HEK293 (cell line): Measurements from ENCODE around the gene CCDC8.
"Not testable (repeated sequence)": the region's sequence is repeated elsewhere in the genome, so short reads cannot be mapped to it uniquely, and the experiment has no call there.

Experiments used
- CTCF ChIA-PET: fragments of 350-600 bp; formaldehyde crosslinking; extraction: SDS; loops from one replicate; lab custom pipeline; 2021; ENCODE audit warnings: antibody characterized with exemption; lab: Yijun Ruan, JAX
- POLR2A ChIA-PET: fragments of 300-600 bp; formaldehyde crosslinking; extraction: SDS; loops from one replicate; lab custom pipeline; 2020; ENCODE audit warnings: antibody characterized with exemption, inconsistent platforms; lab: Yijun Ruan, JAX
- H3K27ac ChIP-seq: fragments of 200-500 bp; sonication (Bioruptor generic); 2 replicates; pipeline ENCODE4 v1.5.1; 2014; ENCODE audit warnings: low read depth, low read length, control low read depth, inconsistent platforms; ENCODE audit errors: extremely low read depth
- H3K36me3 ChIP-seq, 2 experiments: fragments of 200-500 bp in 1 of 2; sonication (Bioruptor generic) in 1 of 2; 1 replicate in 1 of 2; 2 replicates in 1 of 2; pipeline ENCODE4 v1.5.1; 2014 to 2017; ENCODE audit warnings: inconsistent platforms in 2 of 2, low read length in 2 of 2; ENCODE audit not compliant: control insufficient read depth in 2 of 2, insufficient read depth in 1 of 2
- H3K4me1 ChIP-seq: fragments of 200-500 bp; sonication (Bioruptor generic); 2 replicates; pipeline ENCODE4 v1.5.1; 2014; ENCODE audit warnings: mild to moderate bottlenecking, low read length, inconsistent platforms; ENCODE audit not compliant: control insufficient read depth, insufficient read depth
- H3K4me3 ChIP-seq: 2 replicates; pipeline ENCODE4 v1.5.1; 2011; ENCODE audit warnings: low read depth, mild to moderate bottlenecking, control low read depth, low read length, moderate library complexity
- H3K9me3 ChIP-seq: fragments of 200-500 bp; sonication (Bioruptor generic); 2 replicates; pipeline ENCODE4 v1.5.1; 2014; ENCODE audit warnings: low read depth, low read length, inconsistent platforms; ENCODE audit not compliant: control insufficient read depth, insufficient read depth
- GLIS1 ChIP-seq: fragments of 450-650 bp; formaldehyde crosslinking; IDR thresholded peaks from 2 replicates; pipeline ENCODE4 v1.5.1; 2016; ENCODE audit warnings: missing biosample characterization, missing genetic modification characterization
- KLF16 ChIP-seq: fragments of 450-650 bp; formaldehyde crosslinking; IDR thresholded peaks from 2 replicates; pipeline ENCODE4 v1.5.1; 2017; ENCODE audit warnings: missing biosample characterization, missing genetic modification characterization
- KLF7 ChIP-seq: fragments of 450-650 bp; formaldehyde crosslinking; IDR thresholded peaks from 2 replicates; pipeline ENCODE4 v1.5.1; 2016; ENCODE audit warnings: missing biosample characterization, missing genetic modification characterization, borderline replicate concordance
- KLF8 ChIP-seq: fragments of 450-650 bp; formaldehyde crosslinking; IDR thresholded peaks from 2 replicates; pipeline ENCODE4 v1.5.1; 2016; ENCODE audit warnings: missing biosample characterization, missing genetic modification characterization
- PRDM1 ChIP-seq: fragments of 450-650 bp; formaldehyde crosslinking; IDR thresholded peaks from 2 replicates; pipeline ENCODE4; 2016; ENCODE audit warnings: missing biosample characterization, missing genetic modification characterization
- REST ChIP-seq: fragments of 450-650 bp; formaldehyde crosslinking; IDR thresholded peaks from 2 replicates; pipeline ENCODE4 v1.5.1; 2016; ENCODE audit warnings: missing biosample characterization, missing genetic modification characterization
- ZBTB21 ChIP-seq: fragments of 450-650 bp; formaldehyde crosslinking; IDR thresholded peaks from 2 replicates; pipeline ENCODE4 v1.5.1; 2017; ENCODE audit warnings: missing biosample characterization, missing genetic modification characterization
- ZBTB26 ChIP-seq: fragments of 450-650 bp; formaldehyde crosslinking; optimal IDR thresholded peaks from 2 replicates; pipeline ENCODE3; 2016; ENCODE audit warnings: missing biosample characterization, mild to moderate bottlenecking, missing genetic modification characterization
- ZBTB49 ChIP-seq: fragments of 450-650 bp; formaldehyde crosslinking; IDR thresholded peaks from 2 replicates; pipeline ENCODE4 v1.5.1; 2016; ENCODE audit warnings: missing biosample characterization, missing genetic modification characterization, low read depth
- ZIC2 ChIP-seq: fragments of 450-650 bp; formaldehyde crosslinking; IDR thresholded peaks from 2 replicates; pipeline ENCODE4 v1.5.1; 2016; ENCODE audit warnings: missing biosample characterization, missing genetic modification characterization
- ZNF133 ChIP-seq: fragments of 450-650 bp; formaldehyde crosslinking; IDR thresholded peaks from 2 replicates; pipeline ENCODE4 v1.5.1; 2016; ENCODE audit warnings: missing biosample characterization, missing genetic modification characterization
- ZNF23 ChIP-seq: fragments of 450-650 bp; formaldehyde crosslinking; IDR thresholded peaks from 2 replicates; pipeline ENCODE4 v1.5.1; 2016; ENCODE audit warnings: missing biosample characterization, missing genetic modification characterization, borderline replicate concordance
- ZNF335 ChIP-seq: fragments of 450-650 bp; formaldehyde crosslinking; conservative IDR thresholded peaks from 2 replicates; pipeline ENCODE4 v1.5.1; 2016; ENCODE audit warnings: missing biosample characterization, missing genetic modification characterization
- ZNF426 ChIP-seq: fragments of 450-650 bp; formaldehyde crosslinking; IDR thresholded peaks from 2 replicates; pipeline ENCODE4 v1.5.1; 2017; ENCODE audit warnings: missing biosample characterization, missing genetic modification characterization, mild to moderate bottlenecking, inconsistent platforms, moderate library complexity
- ZNF48 ChIP-seq: fragments of 450-650 bp; formaldehyde crosslinking; IDR thresholded peaks from 2 replicates; pipeline ENCODE4 v1.5.1; 2016; ENCODE audit warnings: missing biosample characterization, missing genetic modification characterization
- ZNF548 ChIP-seq: fragments of 450-650 bp; formaldehyde crosslinking; IDR thresholded peaks from 2 replicates; pipeline ENCODE4 v1.5.1; 2016; ENCODE audit warnings: missing biosample characterization, missing genetic modification characterization
- ZNF580 ChIP-seq: fragments of 450-650 bp; formaldehyde crosslinking; IDR thresholded peaks from 2 replicates; pipeline ENCODE4 v1.5.1; 2016; ENCODE audit warnings: missing biosample characterization, missing genetic modification characterization
- ZNF623 ChIP-seq: fragments of 450-650 bp; formaldehyde crosslinking; IDR thresholded peaks from 2 replicates; pipeline ENCODE4 v1.5.1; 2016; ENCODE audit warnings: missing biosample characterization, missing genetic modification characterization
- ZNF624 ChIP-seq: fragments of 450-650 bp; formaldehyde crosslinking; IDR thresholded peaks from 2 replicates; pipeline ENCODE4 v1.5.1; 2017; ENCODE audit warnings: missing biosample characterization, missing genetic modification characterization
- ZNF677 ChIP-seq: fragments of 450-650 bp; IDR thresholded peaks from 2 replicates; pipeline ENCODE4 v1.5.0; 2018; ENCODE audit warnings: missing biosample characterization, mild to moderate bottlenecking, missing genetic modification characterization, moderate library complexity
- ZNF777 ChIP-seq: fragments of 450-650 bp; formaldehyde crosslinking; IDR thresholded peaks from 2 replicates; pipeline ENCODE4 v1.5.1; 2017; ENCODE audit warnings: missing biosample characterization, missing genetic modification characterization, borderline replicate concordance
- ZNF791 ChIP-seq: fragments of 450-650 bp; formaldehyde crosslinking; IDR thresholded peaks from 2 replicates; pipeline ENCODE4 v1.5.1; 2016; ENCODE audit warnings: missing biosample characterization, missing genetic modification characterization
- TF ChIP-seq, protein P1 (sequence below): fragments of 450-650 bp; formaldehyde crosslinking; IDR thresholded peaks from 2 replicates; pipeline ENCODE4 v1.5.1; 2016; ENCODE audit warnings: missing biosample characterization, missing genetic modification characterization

Gene CCDC8

DNA sequence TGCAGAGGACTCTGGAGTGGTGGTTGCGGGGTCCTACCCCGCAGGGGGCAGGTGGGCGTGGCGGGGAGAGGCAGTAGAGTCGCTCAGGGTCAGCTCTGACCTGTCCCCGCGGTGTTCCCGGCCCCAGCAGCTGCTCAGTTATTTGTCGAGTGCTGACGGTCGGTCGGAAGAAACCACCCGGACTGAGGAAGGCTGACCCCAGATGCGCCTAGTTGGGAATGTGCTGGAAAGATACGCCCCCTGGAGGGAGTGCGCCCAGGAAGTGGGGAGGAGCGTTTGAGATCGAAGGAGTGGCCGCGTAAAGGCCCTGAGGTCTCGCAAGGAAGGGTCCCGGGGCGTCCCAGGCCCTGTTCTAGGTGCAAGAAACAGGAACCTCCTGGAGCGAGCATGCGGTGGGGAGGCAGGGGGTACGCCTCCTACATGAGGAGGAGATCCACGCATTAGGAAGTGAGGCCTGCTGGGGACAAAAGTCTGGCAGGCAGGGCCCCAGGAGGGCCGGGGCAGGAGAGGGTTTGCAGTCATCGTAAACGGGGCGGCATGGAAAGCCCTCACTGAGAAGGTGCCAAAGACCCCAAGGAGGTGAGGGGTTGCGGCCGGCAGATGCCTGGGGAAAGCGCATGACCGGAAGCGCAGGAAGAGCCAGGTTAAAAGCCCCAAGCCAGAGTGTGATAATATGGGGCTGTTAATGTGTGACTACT is 9.2 kb downstream of the CCDC8 start (continued):
- TF ChIP-seq REST (tag by site-specific recombination) = no peak
- TF ChIP-seq ZBTB49 = no peak
- TF ChIP-seq ZNF624 (tag by site-specific recombination) = no peak
- TF ChIP-seq ZNF791 (tag by site-specific recombination) = no peak
- no peak for TF ChIP-seq ZNF133 (tag by site-specific recombination)
- TF ChIP-seq KLF16 (tag by site-specific recombination) = no peak
- TF ChIP-seq, protein P1, sequence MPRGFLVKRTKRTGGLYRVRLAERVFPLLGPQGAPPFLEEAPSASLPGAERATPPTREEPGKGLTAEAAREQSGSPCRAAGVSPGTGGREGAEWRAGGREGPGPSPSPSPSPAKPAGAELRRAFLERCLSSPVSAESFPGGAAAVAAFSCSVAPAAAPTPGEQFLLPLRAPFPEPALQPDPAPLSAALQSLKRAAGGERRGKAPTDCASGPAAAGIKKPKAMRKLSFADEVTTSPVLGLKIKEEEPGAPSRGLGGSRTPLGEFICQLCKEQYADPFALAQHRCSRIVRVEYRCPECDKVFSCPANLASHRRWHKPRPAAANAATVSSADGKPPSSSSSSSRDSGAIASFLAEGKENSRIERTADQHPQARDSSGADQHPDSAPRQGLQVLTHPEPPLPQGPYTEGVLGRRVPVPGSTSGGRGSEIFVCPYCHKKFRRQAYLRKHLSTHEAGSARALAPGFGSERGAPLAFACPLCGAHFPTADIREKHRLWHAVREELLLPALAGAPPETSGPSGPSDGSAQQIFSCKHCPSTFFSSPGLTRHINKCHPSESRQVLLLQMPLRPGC (tag by site-specific recombination) = no peak
- TF ChIP-seq ZIC2 (tag by site-specific recombination) = peak; percentile 74
- no peak for TF ChIP-seq ZBTB21 (tag by site-specific recombination)
- TF ChIP-seq ZNF335 (tag by site-specific recombination) = 0 out of 2 replicates have a peak, but pooled peaks have one; percentile 19
- no peak for TF ChIP-seq ZNF48 (tag by site-specific recombination)
- TF ChIP-seq PRDM1 = no peak

DNA sequence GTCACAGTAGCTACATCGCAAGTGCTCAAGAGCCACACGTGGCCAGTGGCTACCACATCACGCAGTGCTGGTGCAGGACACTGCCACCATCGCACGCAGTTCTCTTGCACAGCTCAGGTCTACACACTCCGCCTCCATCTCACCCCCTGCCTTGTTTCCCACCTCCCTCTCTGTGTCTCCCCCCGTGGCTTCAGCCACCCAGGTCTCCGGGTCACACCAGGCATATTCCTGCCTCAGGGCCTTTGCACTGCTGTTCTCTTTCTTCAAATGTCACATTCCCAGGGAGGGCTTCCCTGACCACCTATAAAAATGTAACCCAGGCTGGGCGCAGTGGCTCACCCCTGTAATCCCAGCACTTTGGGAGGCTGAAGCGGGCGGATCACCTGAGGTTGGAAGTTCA is 10.6 kb downstream of the CCDC8 start:
- Histone ChIP-seq H3K36me3 (no peaks in the 10 kb centered on the region), H3K4me3 (no peak overlapping the region), H3K4me1 (no peaks in the 10 kb centered on the region; the same call in 1 of the 2 replicates), H3K9me3 (no peaks in the 10 kb centered on the region), H3K27ac (no peak overlapping the region)
- ChIA-PET CTCF (interaction anchor here (0.6 to 6.3 kb wide), 21 partner anchors 8 to 329 kb away, joined by 3 to 89 read pairs (median 4); partner anchors contain the start of gene CCDC8), POLR2A (interaction anchor here (1.7 kb wide), 1 partner anchor 11 kb away, joined by 9 read pairs; the partner anchor contains the start of gene CCDC8)
- TF ChIP-seq GLIS1 (tag by site-specific recombination) (0 out of 2 replicates have a peak, but pooled peaks have one; percentile 19), ZNF23 (tag by site-specific recombination) (0 out of 2 replicates have a peak, but pooled peaks have one; percentile 10), ZNF48 (tag by site-specific recombination) (no peak), ZNF677 (tag by site-specific recombination) (no peak), KLF8 (tag by site-specific recombination) (0 out of 2 replicates have a peak, but pooled peaks have one; percentile 34), ZNF580 (0 out of 2 replicates have a peak, but pooled peaks have one; percentile 33), ZNF426 (tag by site-specific recombination) (no peak), ZNF548 (tag by site-specific recombination) (no peak), ZNF623 (tag by site-specific recombination) (peak; percentile 99), ZBTB26 (tag by site-specific recombination) (no peak), KLF7 (tag by site-specific recombination) (0 out of 2 replicates have a peak, but pooled peaks have one; percentile 21), ZNF777 (no peak)

DNA sequence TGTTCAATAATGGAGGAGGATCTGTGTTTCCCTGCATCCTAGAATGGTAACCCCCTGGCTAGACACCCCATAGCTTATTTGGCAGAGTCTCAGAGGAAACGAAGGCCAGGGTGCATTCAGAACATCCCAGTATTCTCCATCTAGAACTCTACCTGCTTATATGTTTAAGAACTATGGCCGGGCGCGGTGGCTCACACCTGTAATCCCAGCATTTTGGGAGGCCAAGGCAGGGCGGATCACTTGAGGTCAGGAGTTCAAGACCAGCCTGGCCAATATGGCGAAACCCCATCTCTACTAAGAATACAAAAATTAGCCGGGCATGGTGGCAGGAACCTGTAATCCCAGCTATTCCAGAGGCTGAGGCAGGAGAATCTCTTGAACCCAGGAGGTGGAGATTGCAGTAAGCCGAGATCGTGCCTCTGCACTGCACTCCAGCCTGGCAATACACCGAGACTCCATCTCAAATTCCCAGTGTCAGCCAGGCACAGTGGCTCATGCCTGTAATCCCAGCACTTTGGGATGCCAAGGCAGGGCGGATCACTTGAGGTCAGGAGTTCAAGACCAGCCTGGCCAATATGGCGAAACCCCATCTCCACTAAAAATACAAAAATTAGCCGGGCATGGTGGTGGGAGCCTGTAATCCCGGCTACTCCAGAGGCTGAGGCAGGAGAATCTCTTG is 15.4 kb downstream of the CCDC8 start:
- H3K4me1 ChIP-seq, H3K9me3 ChIP-seq, H3K36me3 ChIP-seq, H3K27ac ChIP-seq, H3K4me3 ChIP-seq: not testable (repeated sequence)
- ChIA-PET POLR2A (interaction anchor here (0.6 kb wide), 1 partner anchor 276 kb away, joined by 5 read pairs; no protein-coding TSS in a partner anchor), CTCF (interaction anchor here (0.6 to 4.7 kb wide), 10 partner anchors 19 to 1048 kb away, joined by 3 to 59 read pairs (median 3); no protein-coding TSS in a partner anchor)
